B cell (primary cell): ENCODE results near the gene NAMPT. TPM values are rescaled to one million over a fixed set of nuclear protein-coding genes. Genes with fewer than 3 reads are reported as not detected.

Source experiments
- ATAC-seq: fragments of 200-7000 bp; cut with Tn5 transposase; one replicate; pipeline ENCODE4 v1.10.0; 2021; ENCODE audit warnings: low read depth, mild to moderate bottlenecking, moderate number of reproducible peaks, moderate library complexity
- CTCF ChIA-PET: fragments of 350-600 bp; sonication (Branson Sonifier 250); formaldehyde crosslinking; loops from one replicate; lab custom pipeline; 2021; ENCODE audit warnings: antibody characterized with exemption, inconsistent platforms; lab: Charles Lee
- POLR2A ChIA-PET: fragments of 350-600 bp; sonication (Branson Sonifier 250); formaldehyde crosslinking; loops from one replicate; lab custom pipeline; 2021; ENCODE audit warnings: antibody characterized with exemption; lab: Charles Lee
- DNase-seq: peaks from one replicate; pipeline ENCODE4 v3.0.0; 2013
- H2AFZ ChIP-seq: 2 replicates; pipeline ENCODE4 v1.6.1; 2012; ENCODE audit warnings: mild to moderate bottlenecking, low read depth, low read length; ENCODE audit not compliant: insufficient read depth, poor library complexity, severe bottlenecking
- H3K27ac ChIP-seq, 2 donors: 1 replicate in 1 of 2; 2 replicates in 1 of 2; pipeline ENCODE4 v1.5.1; 2012 to 2013; ENCODE audit warnings: low read length in 2 of 2, mild to moderate bottlenecking in 2 of 2, moderate library complexity in 1 of 2
- H3K27me3 ChIP-seq, 4 experiments: fragments of 200-600 bp in 1 of 4; sonication (generic) in 1 of 4; replicated peaks in 1 of 4; 1 replicate in 2 of 4; 2 replicates in 2 of 4; pipeline versions ENCODE4 v1.6.1 to v1.7.0; 2013 to 2016; ENCODE audit warnings: low read length in 3 of 4, mild to moderate bottlenecking in 2 of 4, mixed read lengths in 1 of 4, moderate library complexity in 1 of 4; ENCODE audit not compliant: insufficient read depth in 4 of 4, control insufficient read depth in 3 of 4; ENCODE audit errors: control extremely low read depth in 1 of 4
- H3K36me3 ChIP-seq, 2 experiments: replicated peaks in 1 of 2; 1 replicate in 1 of 2; 2 replicates in 1 of 2; pipeline versions ENCODE4 v1.6.1 to v1.7.1; 2013; ENCODE audit warnings: low read length in 1 of 2; ENCODE audit not compliant: insufficient read depth in 2 of 2, control insufficient read depth in 1 of 2; ENCODE audit errors: control extremely low read depth in 1 of 2, extremely low read depth in 1 of 2
- H3K4me1 ChIP-seq, 2 donors: fragments of 200-600 bp in 1 of 2; sonication (generic) in 1 of 2; 1 replicate in 1 of 2; 2 replicates in 1 of 2; pipeline versions ENCODE4 v1.5.1 to v1.6.1; 2013 to 2017; ENCODE audit warnings: low read length in 2 of 2; ENCODE audit not compliant: control insufficient read depth in 2 of 2, insufficient read depth in 2 of 2
- H3K4me2 ChIP-seq: replicated peaks from 2 replicates; pipeline ENCODE3; 2012; ENCODE audit warnings: mild to moderate bottlenecking, low read depth, low read length; ENCODE audit not compliant: poor library complexity, severe bottlenecking
- H3K4me3 ChIP-seq, 5 experiments: fragments of 200-600 bp in 1 of 5; sonication (generic) in 1 of 5; 1 replicate in 3 of 5; 2 replicates in 2 of 5; pipeline versions ENCODE4 v1.5.1 to v1.7.0; 2011 to 2016; ENCODE audit warnings: low read length in 4 of 5, mild to moderate bottlenecking in 4 of 5, low read depth in 2 of 5, control low read depth in 1 of 5, moderate library complexity in 1 of 5; ENCODE audit not compliant: insufficient read depth in 1 of 5; ENCODE audit errors: control extremely low read depth in 1 of 5, extremely low read depth in 1 of 5
- H3K79me2 ChIP-seq: fragments of 200-600 bp; sonication (generic); one replicate; pipeline ENCODE4 v1.6.0; 2016; ENCODE audit warnings: low read length; ENCODE audit not compliant: control insufficient read depth, insufficient read depth
- H3K9ac ChIP-seq: fragments of 200-600 bp; sonication (generic); 2 replicates; pipeline ENCODE4 v1.6.1; 2017; ENCODE audit warnings: mild to moderate bottlenecking, low read length, moderate library complexity
- H3K9me3 ChIP-seq, 3 donors: one replicate each; pipeline versions ENCODE4 v1.6.1 to v1.7.1; 2013; ENCODE audit warnings: low read length in 2 of 3; ENCODE audit not compliant: control insufficient read depth in 2 of 3, insufficient read depth in 1 of 3; ENCODE audit errors: control extremely low read depth in 1 of 3
- H4K20me1 ChIP-seq: 2 replicates; pipeline ENCODE4 v1.6.0; 2012; ENCODE audit warnings: mild to moderate bottlenecking, low read length; ENCODE audit not compliant: insufficient read depth, control insufficient read depth, poor library complexity, severe bottlenecking
- H3K27ac Mint-ChIP-seq: one replicate; pipeline ENCODE4 v1.8.0; 2021; ENCODE audit warnings: mixed read lengths
- H3K27me3 Mint-ChIP-seq: one replicate; pipeline ENCODE4 v1.8.0; 2021; ENCODE audit warnings: mixed read lengths
- H3K4me1 Mint-ChIP-seq: one replicate; pipeline ENCODE4 v1.8.0; 2021; ENCODE audit warnings: mixed read lengths
- H3K4me3 Mint-ChIP-seq: one replicate; pipeline ENCODE4 v1.8.0; 2021; ENCODE audit warnings: mixed read lengths
- H3K9me3 Mint-ChIP-seq: one replicate; pipeline ENCODE4 v1.8.0; 2022; ENCODE audit warnings: mixed read lengths; ENCODE audit not compliant: insufficient read depth
- CTCF ChIP-seq: fragments of 200-600 bp; IDR thresholded peaks from one replicate; pipeline ENCODE4 v1.8.0; 2022; ENCODE audit warnings: antibody characterized with exemption, mild to moderate bottlenecking
- EZH2 ChIP-seq: IDR thresholded peaks from 2 replicates; pipeline ENCODE4 v1.6.1; 2012; ENCODE audit warnings: borderline replicate concordance, low read depth, mild to moderate bottlenecking, moderate library complexity, low read length; ENCODE audit not compliant: insufficient read depth, poor library complexity, severe bottlenecking
- WGBS: methylation state at CpG from one replicate; pipeline ENCODE4 v1.1.5; 2013; ENCODE audit warnings: missing lambda C conversion rate; ENCODE audit not compliant: insufficient coverage; 5-methylcytosine and 5-hydroxymethylcytosine counted together
- intact Hi-C: fragments of 100-400 bp; cut with micrococcal nuclease; formaldehyde crosslinking; loops from one replicate; pipeline ENCODE4 v1.10.0; 2022
- polyA plus RNA-seq: library from polyadenylated mRNA; depleted of rRNA; stranded (reverse); fragments of >200 nt; gene quantifications from 2 replicates; pipeline ENCODE4 v1.2.3, GENCODE V29; 2012
- total RNA-seq, 2 donors: library from RNA; stranded (reverse); fragments of 120-200 nt in 1 of 2; gene quantifications; 1 replicate in 1 of 2; 2 replicates in 1 of 2; pipeline versions ENCODE4 v1.2.3 to v1.2.4, GENCODE V29; 2013 to 2022

The NAMPT gene
- total and polyA plus RNA-seq, 2 donors (not counting 1 experiment from before 2014, with no cell fraction given): 11.6 to 48.8 TPM

- no peak overlapping the region for H3K4me2 ChIP-seq
- 86% methylated on average over 1 of the region's 6 CpGs for WGBS
- ATAC-seq: no peak
- no peaks in the 10 kb centered on the region for H3K4me1 ChIP-seq
- H4K20me1 ChIP-seq: no peaks in the 10 kb centered on the region
- ChIA-PET CTCF (interaction anchor here (0.5 to 1.3 kb wide), 2 partner anchors 17 to 31 kb away, joined by 3 to 4 read pairs; no protein-coding TSS in a partner anchor), POLR2A (no interaction called here)
- no peak overlapping the region for H3K4me3 Mint-ChIP-seq
- H3K9me3 ChIP-seq: no peaks in the 10 kb centered on the region
- no peaks in the 10 kb centered on the region for H3K36me3 ChIP-seq
- no peak overlapping the region for H3K4me3 ChIP-seq
- H3K9ac ChIP-seq: no peak overlapping the region
- H3K4me1 Mint-ChIP-seq: no peaks in the 10 kb centered on the region
- H3K27me3 Mint-ChIP-seq: peaks cover 15% of the 10 kb centered on the region
- no peaks in the 10 kb centered on the region for H3K79me2 ChIP-seq
- no peak for DNase-seq
- intact Hi-C loops: no loop called here
- TF ChIP-seq CTCF: no peak
- no peak for TF ChIP-seq EZH2
- no peaks in the 10 kb centered on the region for H3K9me3 Mint-ChIP-seq
- no peak overlapping the region for H3K27ac ChIP-seq
- H2AFZ ChIP-seq: no peak overlapping the region
- H3K27ac Mint-ChIP-seq: no peak overlapping the region
- H3K27me3 ChIP-seq: peaks cover 0 to 5% (median 0%) of the 10 kb centered on the region in 4 experiments
Measured at GRCh38 chr7:106199813-106200364, 84.9 kb downstream of the NAMPT start.

DNA sequence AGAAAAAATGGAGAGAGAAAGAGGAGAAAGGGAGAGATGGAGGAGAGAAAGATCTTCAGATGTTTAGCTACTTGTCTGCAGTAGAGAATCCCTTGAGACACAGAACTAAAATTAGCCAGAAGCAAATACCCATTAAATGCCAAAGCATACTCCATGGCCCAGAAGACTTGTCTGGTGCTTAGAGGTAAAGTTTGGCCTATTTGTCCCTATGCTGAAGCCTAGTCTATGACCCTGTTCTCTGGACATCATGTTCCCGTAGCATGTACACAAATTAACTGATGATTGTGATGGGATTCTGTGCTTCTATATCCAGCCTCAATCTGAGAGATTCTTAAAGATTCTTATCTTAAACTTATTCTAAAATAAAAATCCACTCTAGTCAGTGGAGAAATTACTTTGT lies 85.8 kb downstream of the NAMPT start:
- Histone ChIP-seq H3K9me3 (no peaks in the 10 kb centered on the region), H2AFZ (no peak overlapping the region), H3K27ac (no peak overlapping the region), H4K20me1 (no peaks in the 10 kb centered on the region), H3K27me3 (peaks cover 0 to 5% (median 0%) of the 10 kb centered on the region in 4 experiments), H3K4me1 (no peaks in the 10 kb centered on the region), H3K36me3 (no peaks in the 10 kb centered on the region), H3K4me2 (no peak overlapping the region), H3K9ac (no peak overlapping the region), H3K4me3 (no peak overlapping the region), H3K79me2 (no peaks in the 10 kb centered on the region)
- no CpG with 5 or more reads among the region's 1 CpG for WGBS
- no peak for TF ChIP-seq EZH2
- no peak for TF ChIP-seq CTCF
- ATAC-seq (no peak), DNase-seq (no peak)
- POLR2A ChIA-PET: no interaction called here
- H3K4me1 Mint-ChIP-seq: no peaks in the 10 kb centered on the region
- CTCF ChIA-PET: no interaction called here
- H3K27ac Mint-ChIP-seq: no peak overlapping the region
- intact Hi-C loops: no loop called here
- no peaks in the 10 kb centered on the region for H3K9me3 Mint-ChIP-seq
- H3K4me3 Mint-ChIP-seq: no peak overlapping the region
- peaks cover 20% of the 10 kb centered on the region for H3K27me3 Mint-ChIP-seq
